Measurements from ENCODE around the gene CAMK1D. TPM values are rescaled to one million over a fixed set of nuclear protein-coding genes. Genes with fewer than 3 reads are reported as not detected.

Gene CAMK1D
- total RNA-seq, 1 donor from 2014 or later: 6.5 TPM

- no peak for TF ChIP-seq CTCF (conservative IDR thresholded peaks at IDR 0.05)
- DNase-seq (ENCODE audit: low read depth, low spot score): no peak
- Mint-ChIP-seq H3K4me1 (no peaks in the 10 kb centered on the region), H3K4me3 (no peak overlapping the region), H3K27ac (ENCODE audit: unreplicated experiment) (no peak overlapping the region), H3K27me3 (ENCODE audit: low read depth) (no peaks in the 10 kb centered on the region), H3K9me3 (peaks cover 3% of the 10 kb centered on the region), H3K36me3 (ENCODE audit: low read depth) (no peaks in the 10 kb centered on the region)
Measured at GRCh38 chr10:12650538-12651298, 301.4 kb downstream of the CAMK1D start.

- H3K27me3 Mint-ChIP-seq (ENCODE audit: low read depth): no peaks in the 10 kb centered on the region
- H3K4me1 Mint-ChIP-seq: no peaks in the 10 kb centered on the region
- no peak for DNase-seq (ENCODE audit: low read depth, low spot score)
- TF ChIP-seq CTCF (conservative IDR thresholded peaks at IDR 0.05): no peak
- no peak overlapping the region for H3K27ac Mint-ChIP-seq (ENCODE audit: unreplicated experiment)
- H3K4me3 Mint-ChIP-seq: no peak overlapping the region
- no peaks in the 10 kb centered on the region for H3K36me3 Mint-ChIP-seq (ENCODE audit: low read depth)
- H3K9me3 Mint-ChIP-seq: peaks cover 6% of the 10 kb centered on the region
Measured at GRCh38 chr10:12655940-12656339, 306.6 kb downstream of the CAMK1D start.

- Mint-ChIP-seq H3K27me3 (ENCODE audit: low read depth) (no peaks in the 10 kb centered on the region), H3K4me1 (no peaks in the 10 kb centered on the region), H3K4me3 (no peak overlapping the region), H3K9me3 (peaks cover 6% of the 10 kb centered on the region), H3K36me3 (ENCODE audit: low read depth) (no peaks in the 10 kb centered on the region), H3K27ac (ENCODE audit: unreplicated experiment) (no peak overlapping the region)
- no peak for DNase-seq (ENCODE audit: low read depth, low spot score)
- peak; percentile 77 for TF ChIP-seq CTCF (conservative IDR thresholded peaks at IDR 0.05)
Measured at GRCh38 chr10:12656518-12657142, 307.3 kb downstream of the CAMK1D start.

GRCh38 chr10:12657489-12657888 lies 308.1 kb downstream of the CAMK1D start:
- H3K4me3 Mint-ChIP-seq: no peak overlapping the region
- no peaks in the 10 kb centered on the region for H3K36me3 Mint-ChIP-seq (ENCODE audit: low read depth)
- peaks cover 6% of the 10 kb centered on the region for H3K9me3 Mint-ChIP-seq
- TF ChIP-seq CTCF (conservative IDR thresholded peaks at IDR 0.05): no peak
- no peaks in the 10 kb centered on the region for H3K27me3 Mint-ChIP-seq (ENCODE audit: low read depth)
- DNase-seq (ENCODE audit: low read depth, low spot score): no peak
- no peak overlapping the region for H3K27ac Mint-ChIP-seq (ENCODE audit: unreplicated experiment)
- no peaks in the 10 kb centered on the region for H3K4me1 Mint-ChIP-seq

GRCh38 chr10:12658526-12658925 lies 309.2 kb downstream of the CAMK1D start:
- peak overlapping the region; percentile 47 for H3K27ac Mint-ChIP-seq (ENCODE audit: unreplicated experiment)
- H3K36me3 Mint-ChIP-seq (ENCODE audit: low read depth): no peaks in the 10 kb centered on the region
- no peak overlapping the region for H3K4me3 Mint-ChIP-seq
- no peak for TF ChIP-seq CTCF (conservative IDR thresholded peaks at IDR 0.05)
- no peak for DNase-seq (ENCODE audit: low read depth, low spot score)
- H3K27me3 Mint-ChIP-seq (ENCODE audit: low read depth): no peaks in the 10 kb centered on the region
- H3K9me3 Mint-ChIP-seq: peaks cover 6% of the 10 kb centered on the region
- no peaks in the 10 kb centered on the region for H3K4me1 Mint-ChIP-seq

All from neural crest cell (in vitro differentiated cells).